Endodermal cell (in vitro differentiated cells): ENCODE data around the gene BPI. TPM values are rescaled to one million over a fixed set of nuclear protein-coding genes. Genes with fewer than 3 reads are reported as not detected.

ENCODE experiments used
- DNase-seq: peaks from one replicate; pipeline ENCODE4 v3.0.0-alpha.2; 2017
- H3K27ac ChIP-seq: 2 replicates; pipeline ENCODE4 v1.5.1; 2013; ENCODE audit warnings: mild to moderate bottlenecking, low read depth, low read length, moderate library complexity
- H3K27me3 ChIP-seq: 2 replicates; pipeline ENCODE4 v1.6.1; 2013; ENCODE audit warnings: mild to moderate bottlenecking, low read length, moderate library complexity; ENCODE audit not compliant: insufficient read depth, control insufficient read depth, poor library complexity, severe bottlenecking
- H3K36me3 ChIP-seq: 2 replicates; pipeline ENCODE4 v1.7.0; 2013; ENCODE audit warnings: mild to moderate bottlenecking, low read length, moderate library complexity; ENCODE audit not compliant: control insufficient read depth, insufficient read depth
- H3K4me1 ChIP-seq: one replicate; pipeline ENCODE4 v1.7.0; 2013; ENCODE audit warnings: low read length; ENCODE audit not compliant: control insufficient read depth, insufficient read depth
- H3K4me3 ChIP-seq: 2 replicates; pipeline ENCODE4 v1.5.1; 2013; ENCODE audit warnings: mild to moderate bottlenecking, low read length, moderate library complexity
- H3K9ac ChIP-seq: 2 replicates; pipeline ENCODE4 v1.6.1; 2013; ENCODE audit warnings: mild to moderate bottlenecking, low read length, moderate library complexity; ENCODE audit not compliant: poor library complexity, severe bottlenecking; ENCODE audit errors: extremely low read depth
- H3K9me3 ChIP-seq: 2 replicates; pipeline ENCODE4 v1.6.1; 2013; ENCODE audit warnings: mild to moderate bottlenecking, low read length, moderate library complexity; ENCODE audit not compliant: control insufficient read depth
- H3K27ac Mint-ChIP-seq: 2 replicates; pipeline ENCODE4 v1.8.0; 2020; ENCODE audit warnings: mixed read lengths
- H3K27me3 Mint-ChIP-seq: 2 replicates; pipeline ENCODE4 v1.8.0; 2021; ENCODE audit warnings: mild to moderate bottlenecking, mixed read lengths; ENCODE audit not compliant: insufficient read depth
- H3K36me3 Mint-ChIP-seq: 2 replicates; pipeline ENCODE4 v1.8.0; 2020; ENCODE audit warnings: low read depth, mixed read lengths
- H3K4me1 Mint-ChIP-seq: 2 replicates; pipeline ENCODE4 v1.8.0; 2020; ENCODE audit warnings: mixed read lengths
- H3K4me3 Mint-ChIP-seq: 2 replicates; pipeline ENCODE4 v1.8.0; 2020; ENCODE audit warnings: mild to moderate bottlenecking, moderate library complexity, mixed read lengths
- H3K9me3 Mint-ChIP-seq: 2 replicates; pipeline ENCODE4 v1.8.0; 2020; ENCODE audit warnings: mild to moderate bottlenecking, mixed read lengths
- CTCF ChIP-seq: fragments of 200-600 bp; sonication (generic); conservative IDR thresholded peaks from 2 replicates; pipeline ENCODE4 v1.5.0; 2021; ENCODE audit warnings: antibody characterized with exemption, mild to moderate bottlenecking
- WGBS, 2 experiments: methylation state at CpG; one replicate each; pipeline versions ENCODE4 v1.1.5 to v1.1.7; 2013; ENCODE audit warnings: missing lambda C conversion rate in 2 of 2, mixed read lengths in 1 of 2; ENCODE audit not compliant: insufficient coverage in 1 of 2, insufficient read length in 1 of 2; 5-methylcytosine and 5-hydroxymethylcytosine counted together
- total RNA-seq, 2 donors: library from RNA; stranded (reverse); fragmentation: NEBNext Ultra II Directional in 1 of 2; extraction: Animal tissue kit (Norgen Biotek cat#: 25700) in 1 of 2; gene quantifications; 2 replicates in 1 of 2; 3 replicates in 1 of 2; pipeline ENCODE4 v1.2.1, GENCODE V29; 2021

BPI gene
- total RNA-seq, 2 donors from 2014 or later, result not detected

DNA sequence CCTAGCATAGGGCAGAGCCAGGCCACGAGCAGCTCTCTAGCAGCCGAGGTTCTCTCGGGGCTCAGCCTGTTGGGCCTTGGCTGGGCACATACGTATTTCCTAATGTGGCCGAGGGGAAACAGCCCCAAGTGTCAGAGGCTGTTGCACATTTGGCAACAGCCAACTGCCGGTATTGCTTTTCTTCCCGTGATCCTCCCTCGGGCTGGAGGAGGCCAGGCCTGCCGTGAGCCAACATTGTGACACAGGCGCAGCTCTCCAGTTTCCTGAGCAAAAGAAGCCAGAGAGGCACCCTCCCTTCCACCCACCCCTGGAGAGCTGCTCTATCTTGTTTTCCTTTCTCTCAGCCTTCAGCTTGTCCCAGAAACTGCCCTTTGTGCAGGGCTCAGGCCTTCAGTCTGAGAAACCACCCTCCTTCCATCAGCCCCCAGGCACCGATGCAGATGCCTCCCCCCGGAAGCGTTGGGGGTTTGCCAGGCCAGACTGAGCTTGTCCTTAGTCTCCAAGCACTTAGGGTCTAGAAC lies 5.1 kb upstream of the BPI start:
- H3K27me3 ChIP-seq, result no peaks in the 10 kb centered on the region
- DNase-seq, result no peak
- Mint-ChIP-seq H3K27ac (peak overlapping the region; percentile 29), H3K9me3 (no peaks in the 10 kb centered on the region), H3K27me3 (no peaks in the 10 kb centered on the region), H3K4me1 (no peaks in the 10 kb centered on the region), H3K36me3 (no peaks in the 10 kb centered on the region), H3K4me3 (no peak overlapping the region)
- H3K27ac ChIP-seq, result peak overlapping the region; percentile 89
- no peak overlapping the region for H3K9ac ChIP-seq
- H3K36me3 ChIP-seq, result no peaks in the 10 kb centered on the region
- TF ChIP-seq CTCF, result no peak
- H3K4me3 ChIP-seq, result no peak overlapping the region
- H3K9me3 ChIP-seq, result no peaks in the 10 kb centered on the region
- H3K4me1 ChIP-seq, result no peaks in the 10 kb centered on the region
- 83 to 84% methylated on average over 11 to 13 of the region's 13 CpGs for WGBS, 2 experiments

DNA sequence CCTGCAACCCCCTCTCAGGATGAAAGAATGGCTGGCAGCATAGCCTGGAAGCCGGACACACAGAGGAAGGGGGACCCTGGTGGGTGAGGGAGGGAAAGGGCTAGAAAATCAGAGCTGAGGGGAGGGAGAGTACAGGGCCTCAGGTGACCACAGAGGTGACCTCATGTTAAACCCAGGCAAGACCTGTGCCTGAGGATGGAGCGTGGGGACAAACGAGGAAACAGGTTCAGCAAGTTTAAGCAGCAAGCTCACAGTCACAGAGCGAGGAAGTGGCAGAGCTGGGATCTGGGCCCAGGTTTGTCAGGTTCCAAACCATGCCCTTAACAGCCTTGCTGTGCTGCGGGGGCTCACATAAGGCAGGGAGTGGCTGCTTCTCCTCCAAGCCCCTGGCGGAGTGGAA lies 4.0 kb upstream of the BPI start:
- H3K9me3 ChIP-seq, result no peaks in the 10 kb centered on the region
- DNase-seq, result peak; percentile 74
- no peak for TF ChIP-seq CTCF
- H3K9ac ChIP-seq, result no peak overlapping the region
- H3K4me1 ChIP-seq, result no peaks in the 10 kb centered on the region
- no peak overlapping the region for H3K27ac Mint-ChIP-seq
- H3K27ac ChIP-seq, result peak overlapping the region; percentile 34
- no peak overlapping the region for H3K4me3 Mint-ChIP-seq
- H3K27me3 ChIP-seq, result no peaks in the 10 kb centered on the region
- no peak overlapping the region for H3K4me3 ChIP-seq
- WGBS, 2 experiments, result 89 to 93% methylated on average over 5 to 6 of the region's 6 CpGs
- H3K36me3 Mint-ChIP-seq, result no peaks in the 10 kb centered on the region
- H3K4me1 Mint-ChIP-seq, result no peaks in the 10 kb centered on the region
- no peaks in the 10 kb centered on the region for H3K27me3 Mint-ChIP-seq
- no peaks in the 10 kb centered on the region for H3K36me3 ChIP-seq
- no peaks in the 10 kb centered on the region for H3K9me3 Mint-ChIP-seq

DNA sequence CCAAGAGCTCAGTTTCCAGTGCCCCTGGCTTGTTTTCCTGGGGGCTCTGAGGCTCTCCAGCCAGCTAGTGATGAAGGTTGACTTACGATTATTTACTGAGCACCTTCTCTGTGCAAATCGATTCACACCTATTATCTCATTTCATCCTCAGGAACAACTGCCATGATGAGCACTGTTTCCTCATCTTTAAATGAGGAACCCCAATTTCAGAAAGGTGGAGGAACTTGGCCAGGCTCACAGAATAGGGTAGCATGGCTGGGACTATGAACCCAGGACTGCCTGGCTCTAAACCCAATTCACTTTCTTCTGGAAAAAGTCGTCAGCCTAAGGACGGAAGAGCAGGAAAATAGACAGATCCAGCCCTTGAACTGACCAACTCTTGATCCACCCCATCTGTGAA lies 3.5 kb upstream of the BPI start:
- Mint-ChIP-seq H3K9me3 (no peaks in the 10 kb centered on the region), H3K27me3 (no peaks in the 10 kb centered on the region), H3K4me3 (no peak overlapping the region), H3K36me3 (no peaks in the 10 kb centered on the region), H3K4me1 (no peaks in the 10 kb centered on the region), H3K27ac (no peak overlapping the region)
- 90 to 92% methylated on average over 2 to 4 of the region's 4 CpGs for WGBS, 2 experiments
- no peaks in the 10 kb centered on the region for H3K36me3 ChIP-seq
- no peak overlapping the region for H3K9ac ChIP-seq
- H3K9me3 ChIP-seq, result no peaks in the 10 kb centered on the region
- no peak overlapping the region for H3K27ac ChIP-seq
- no peak overlapping the region for H3K4me3 ChIP-seq
- TF ChIP-seq CTCF, result no peak
- no peaks in the 10 kb centered on the region for H3K27me3 ChIP-seq
- DNase-seq, result no peak
- no peaks in the 10 kb centered on the region for H3K4me1 ChIP-seq
